Kidney epithelial cell (primary cell): ENCODE measurements around the gene KRTAP10-2. TPM values are rescaled to one million over a fixed set of nuclear protein-coding genes. Genes with fewer than 3 reads are reported as not detected.
"Not testable (repeated sequence)": the region's sequence is repeated elsewhere in the genome, so short reads cannot be mapped to it uniquely, and the experiment has no call there.

ENCODE experiments used
- DNase-seq: peaks from one replicate; pipeline ENCODE4 v3.0.0-alpha.2; 2010; ENCODE audit warnings: low read depth
- H3K27me3 ChIP-seq: 2 replicates; pipeline ENCODE4 v1.6.0; 2011; ENCODE audit warnings: low read length; ENCODE audit not compliant: control insufficient read depth, insufficient read depth
- H3K36me3 ChIP-seq: 2 replicates; pipeline ENCODE4 v1.5.1; 2011; ENCODE audit warnings: low read length; ENCODE audit not compliant: control insufficient read depth, insufficient read depth
- H3K4me3 ChIP-seq: 2 replicates; pipeline ENCODE4 v1.5.1; 2011; ENCODE audit warnings: low read depth, mild to moderate bottlenecking, control low read depth, low read length
- CTCF ChIP-seq: IDR thresholded peaks from 2 replicates; pipeline ENCODE4 v1.5.1; 2011; ENCODE audit warnings: mild to moderate bottlenecking, moderate library complexity, low read length, control low read depth, inconsistent platforms; ENCODE audit not compliant: insufficient read depth, poor library complexity, severe bottlenecking
- total RNA-seq: library from RNA; depleted of rRNA; stranded (reverse); fragments of >200 nt; gene quantifications from 2 replicates; pipeline ENCODE4 v1.2.3, GENCODE V29; 2015

The KRTAP10-2 gene
- total RNA-seq, 1 donor from 2014 or later: not detected

GRCh38 chr21:44557491-44558328, 6.4 kb upstream of the KRTAP10-2 start:
- Histone ChIP-seq H3K27me3 (peaks cover 13% of the 10 kb centered on the region), H3K4me3 (no peak overlapping the region), H3K36me3 (no peaks in the 10 kb centered on the region)
- TF ChIP-seq CTCF: no peak
- no peak for DNase-seq

GRCh38 chr21:44556879-44557278, 5.6 kb upstream of the KRTAP10-2 start:
- H3K27me3 ChIP-seq: peaks cover 13% of the 10 kb centered on the region
- TF ChIP-seq CTCF: no peak
- no peak overlapping the region for H3K4me3 ChIP-seq
- no peak for DNase-seq
- no peaks in the 10 kb centered on the region for H3K36me3 ChIP-seq

GRCh38 chr21:44555200-44555875, 4.0 kb upstream of the KRTAP10-2 start:
- H3K4me3 ChIP-seq: no peak overlapping the region
- H3K36me3 ChIP-seq: no peaks in the 10 kb centered on the region
- no peak for TF ChIP-seq CTCF
- H3K27me3 ChIP-seq: peaks cover 13% of the 10 kb centered on the region
- DNase-seq: no peak

GRCh38 chr21:44552681-44553080, 1.4 kb upstream of the KRTAP10-2 start:
- no peak for TF ChIP-seq CTCF
- DNase-seq: no peak
- Histone ChIP-seq H3K27me3 (peaks cover 6% of the 10 kb centered on the region), H3K36me3 (no peaks in the 10 kb centered on the region), H3K4me3 (no peak overlapping the region)

- no peak for DNase-seq
- TF ChIP-seq CTCF: no peak
Measured at GRCh38 chr21:44552136-44552535, 831 bp upstream of the KRTAP10-2 start.

GRCh38 chr21:44550807-44551206, 498 bp downstream of the KRTAP10-2 start:
- no peak for DNase-seq
- no peaks in the 10 kb centered on the region for H3K36me3 ChIP-seq
- TF ChIP-seq CTCF: no peak
- H3K4me3 ChIP-seq: no peak overlapping the region
- no peaks in the 10 kb centered on the region for H3K27me3 ChIP-seq

More at GRCh38 chr21:44552136-44552535, 831 bp upstream of the KRTAP10-2 start:
- Histone ChIP-seq H3K27me3 (peaks cover 3% of the 10 kb centered on the region), H3K36me3 (no peaks in the 10 kb centered on the region), H3K4me3 (no peak overlapping the region)

- not testable (repeated sequence) for H3K4me3 ChIP-seq, DNase-seq, H3K36me3 ChIP-seq, H3K27me3 ChIP-seq
Measured at GRCh38 chr21:44550285-44550684, 1.0 kb downstream of the KRTAP10-2 start.
